ENCODE data around the gene BRIP1.

The BRIP1 gene

DNA sequence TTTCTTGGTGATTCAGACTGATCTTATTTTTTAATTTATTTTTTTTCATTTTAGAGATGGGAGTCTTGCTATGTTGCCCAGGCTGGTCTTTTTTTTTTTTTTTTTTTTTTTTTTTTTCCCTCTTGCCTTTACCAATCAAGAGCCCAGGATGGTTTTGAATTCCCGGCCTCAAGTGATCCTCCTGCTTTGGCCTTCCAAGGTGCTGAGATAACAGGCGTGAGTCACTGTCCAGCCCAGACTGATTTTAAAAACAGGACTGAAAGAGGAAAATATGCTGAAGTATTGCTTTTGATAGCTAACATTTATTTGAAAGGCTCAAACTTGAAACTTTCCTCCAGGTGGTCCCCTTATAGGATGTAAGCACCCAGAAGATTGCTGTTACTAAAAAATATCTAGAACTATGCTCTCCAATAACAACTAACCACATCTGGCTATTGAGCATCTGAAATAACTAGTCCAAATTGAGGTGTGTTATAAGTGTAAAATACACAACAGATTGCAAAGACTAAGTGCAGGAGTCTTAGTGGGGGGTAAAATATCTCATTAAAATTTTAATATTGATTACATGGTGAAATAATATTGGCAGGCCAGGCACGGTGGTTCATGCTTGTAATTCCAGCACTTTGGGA is 15.8 kb upstream of the BRIP1 start:
- H3K18ac ChIP-seq (ENCODE audit: low read length), result no peak overlapping the region
- H2BK120ac ChIP-seq (ENCODE audit: insufficient read depth, low read length, poor library complexity), result no peak overlapping the region
- H3K4me2 ChIP-seq (ENCODE audit: low read length), result no peak overlapping the region
- no peak overlapping the region for H3K4me3 ChIP-seq (ENCODE audit: low read depth, low read length)
- no peak overlapping the region for H4K8ac ChIP-seq (ENCODE audit: low read depth, low read length)
- WGBS (ENCODE audit: extremely low coverage, insufficient coverage, insufficient read length), result no CpG with 5 or more reads among the region's 3 CpGs
- no peaks in the 10 kb centered on the region for H3K9me3 ChIP-seq (ENCODE audit: insufficient read depth, low read depth, low read length)
- no peaks in the 10 kb centered on the region for H3K4me1 ChIP-seq (ENCODE audit: control insufficient read depth in 1 of 2, insufficient read depth in 2 of 2, low read length in 2 of 2)
- no peaks in the 10 kb centered on the region for H3K27me3 ChIP-seq (ENCODE audit: insufficient read depth, low read length)
- no peak overlapping the region for H4K91ac ChIP-seq (ENCODE audit: low read depth, low read length)
- H3K4ac ChIP-seq (ENCODE audit: low read depth, low read length), result no peak overlapping the region
- H3K9ac ChIP-seq (ENCODE audit: low read length), result no peak overlapping the region
- H3K79me2 ChIP-seq (ENCODE audit: control insufficient read depth, insufficient read depth, low read length, poor library complexity), result no peaks in the 10 kb centered on the region
- H2AK5ac ChIP-seq (ENCODE audit: low read length), result no peak overlapping the region
- H2BK12ac ChIP-seq (ENCODE audit: low read length), result no peak overlapping the region
- no peak overlapping the region for H3K27ac ChIP-seq (ENCODE audit: low read depth, low read length)
- H3K14ac ChIP-seq (ENCODE audit: low read length), result no peak overlapping the region
- H3K23ac ChIP-seq (ENCODE audit: low read length), result no peak overlapping the region
- H2BK5ac ChIP-seq (ENCODE audit: low read depth, low read length, poor library complexity), result no peak overlapping the region
- peak; percentile 15 to 58 for DNase-seq
- no peaks in the 10 kb centered on the region for H3K79me1 ChIP-seq (ENCODE audit: low read length)
- no peak overlapping the region for H2AFZ ChIP-seq (ENCODE audit: insufficient read depth, low read length, poor library complexity)
- H4K12ac ChIP-seq (ENCODE audit: low read depth, low read length), result no peak overlapping the region
- peaks cover 12% of the 10 kb centered on the region in 2 experiments for H3K36me3 ChIP-seq (ENCODE audit: control insufficient read depth in 1 of 2, insufficient read depth in 2 of 2, low read length in 2 of 2)

DNA sequence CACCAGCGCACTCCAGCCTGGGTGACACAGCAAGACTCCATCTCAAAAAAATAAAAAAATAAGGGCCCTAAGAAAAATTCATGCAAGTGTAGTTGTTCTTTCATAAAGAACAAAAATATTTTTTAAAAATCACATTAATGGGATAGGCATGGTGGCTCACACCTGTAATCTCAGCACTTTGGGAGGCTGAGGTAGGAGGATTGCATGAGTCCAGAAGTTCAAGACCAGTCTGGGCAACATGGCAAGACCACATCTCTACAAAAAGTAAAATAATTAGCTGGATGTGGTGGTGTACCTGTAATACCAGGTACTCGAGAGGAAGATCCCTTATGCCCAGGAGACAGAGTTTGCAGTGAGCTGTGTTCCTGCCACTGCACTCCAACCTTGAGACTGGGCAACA is 15.2 kb upstream of the BRIP1 start:
- H3K23ac ChIP-seq (ENCODE audit: low read length), result no peak overlapping the region
- no peak overlapping the region for H2AFZ ChIP-seq (ENCODE audit: insufficient read depth, low read length, poor library complexity)
- H3K27me3 ChIP-seq (ENCODE audit: insufficient read depth, low read length), result no peaks in the 10 kb centered on the region
- H2AK5ac ChIP-seq (ENCODE audit: low read length), result no peak overlapping the region
- no peaks in the 10 kb centered on the region for H3K79me1 ChIP-seq (ENCODE audit: low read length)
- H3K9me3 ChIP-seq (ENCODE audit: insufficient read depth, low read depth, low read length), result no peaks in the 10 kb centered on the region
- no peak overlapping the region for H3K14ac ChIP-seq (ENCODE audit: low read length)
- H4K12ac ChIP-seq (ENCODE audit: low read depth, low read length), result no peak overlapping the region
- H4K91ac ChIP-seq (ENCODE audit: low read depth, low read length), result no peak overlapping the region
- no peak overlapping the region for H2BK12ac ChIP-seq (ENCODE audit: low read length)
- H3K9ac ChIP-seq (ENCODE audit: low read length), result no peak overlapping the region
- no peaks in the 10 kb centered on the region for H3K79me2 ChIP-seq (ENCODE audit: control insufficient read depth, insufficient read depth, low read length, poor library complexity)
- no peak overlapping the region for H3K27ac ChIP-seq (ENCODE audit: low read depth, low read length)
- H2BK5ac ChIP-seq (ENCODE audit: low read depth, low read length, poor library complexity), result no peak overlapping the region
- H2BK120ac ChIP-seq (ENCODE audit: insufficient read depth, low read length, poor library complexity), result no peak overlapping the region
- H3K18ac ChIP-seq (ENCODE audit: low read length), result no peak overlapping the region
- no peak overlapping the region for H3K4ac ChIP-seq (ENCODE audit: low read depth, low read length)
- no peak for DNase-seq
- no peak overlapping the region for H4K8ac ChIP-seq (ENCODE audit: low read depth, low read length)
- peaks cover 10 to 12% of the 10 kb centered on the region in 2 experiments for H3K36me3 ChIP-seq (ENCODE audit: control insufficient read depth in 1 of 2, insufficient read depth in 2 of 2, low read length in 2 of 2)
- no peak overlapping the region for H3K4me3 ChIP-seq (ENCODE audit: low read depth, low read length)
- no CpG with 5 or more reads among the region's 2 CpGs for whole genome bisulfite sequencing (ENCODE audit: extremely low coverage, insufficient coverage, insufficient read length)
- H3K4me1 ChIP-seq (ENCODE audit: control insufficient read depth in 1 of 2, insufficient read depth in 2 of 2, low read length in 2 of 2), result no peaks in the 10 kb centered on the region
- no peak overlapping the region for H3K4me2 ChIP-seq (ENCODE audit: low read length)

DNA sequence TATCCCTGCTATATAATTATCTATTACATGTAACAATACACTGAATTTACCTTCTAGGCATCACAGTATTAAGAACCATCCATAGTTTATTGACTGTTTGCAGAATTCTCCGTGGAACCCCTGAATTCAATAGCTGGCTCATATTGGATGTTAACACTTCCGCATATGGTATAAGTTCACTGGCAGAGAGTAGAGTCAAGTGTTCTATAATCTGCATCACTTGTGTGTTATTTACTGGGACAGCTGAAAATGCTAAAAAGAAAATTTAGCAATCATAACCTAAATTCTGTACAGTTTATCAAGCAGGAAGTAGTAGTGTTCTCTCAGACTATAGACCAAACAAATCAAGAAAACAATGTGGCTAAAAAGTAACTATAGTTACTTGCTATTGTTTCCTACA is 14.5 kb upstream of the BRIP1 start:
- Histone ChIP-seq H3K4me2 (ENCODE audit: low read length) (no peak overlapping the region), H3K4me3 (ENCODE audit: low read depth, low read length) (no peak overlapping the region), H2AFZ (ENCODE audit: insufficient read depth, low read length, poor library complexity) (no peak overlapping the region), H2BK12ac (ENCODE audit: low read length) (no peak overlapping the region), H3K4me1 (ENCODE audit: control insufficient read depth in 1 of 2, insufficient read depth in 2 of 2, low read length in 2 of 2) (no peaks in the 10 kb centered on the region), H2BK5ac (ENCODE audit: low read depth, low read length, poor library complexity) (no peak overlapping the region), H3K79me1 (ENCODE audit: low read length) (no peaks in the 10 kb centered on the region), H3K14ac (ENCODE audit: low read length) (no peak overlapping the region), H4K91ac (ENCODE audit: low read depth, low read length) (no peak overlapping the region), H3K79me2 (ENCODE audit: control insufficient read depth, insufficient read depth, low read length, poor library complexity) (no peaks in the 10 kb centered on the region), H3K27me3 (ENCODE audit: insufficient read depth, low read length) (no peaks in the 10 kb centered on the region), H4K12ac (ENCODE audit: low read depth, low read length) (no peak overlapping the region), H2BK120ac (ENCODE audit: insufficient read depth, low read length, poor library complexity) (no peak overlapping the region), H3K9ac (ENCODE audit: low read length) (no peak overlapping the region), H2AK5ac (ENCODE audit: low read length) (no peak overlapping the region), H3K18ac (ENCODE audit: low read length) (no peak overlapping the region), H3K23ac (ENCODE audit: low read length) (no peak overlapping the region), H4K8ac (ENCODE audit: low read depth, low read length) (no peak overlapping the region), H3K9me3 (ENCODE audit: insufficient read depth, low read depth, low read length) (no peaks in the 10 kb centered on the region), H3K36me3 (ENCODE audit: control insufficient read depth in 1 of 2, insufficient read depth in 2 of 2, low read length in 2 of 2) (peaks cover 9 to 10% of the 10 kb centered on the region in 2 experiments), H3K27ac (ENCODE audit: low read depth, low read length) (no peak overlapping the region), H3K4ac (ENCODE audit: low read depth, low read length) (no peak overlapping the region)
- WGBS (ENCODE audit: extremely low coverage, insufficient coverage, insufficient read length), result no CpG with 5 or more reads among the region's 2 CpGs
- DNase-seq, result no peak

DNA sequence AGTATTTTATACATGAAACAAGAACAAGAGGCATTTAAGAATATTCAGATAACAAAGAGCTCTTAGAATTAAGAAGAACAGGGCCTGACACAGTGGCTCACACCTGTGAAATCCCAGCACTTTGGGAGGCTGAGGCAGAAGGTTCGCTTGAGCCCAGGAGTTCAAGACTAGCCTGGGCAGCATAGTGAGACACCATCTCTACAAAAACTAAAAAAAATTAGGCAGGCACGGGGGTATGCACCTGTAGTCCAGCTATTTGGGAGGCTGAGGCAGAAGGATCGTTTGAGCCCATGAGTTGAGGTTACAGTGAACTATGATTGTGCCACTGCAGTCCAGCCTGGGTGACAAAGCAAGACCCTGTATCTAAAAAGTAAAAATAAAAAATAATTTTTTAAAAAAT is 12.5 kb upstream of the BRIP1 start:
- H3K4ac ChIP-seq (ENCODE audit: low read depth, low read length), result no peak overlapping the region
- H2BK120ac ChIP-seq (ENCODE audit: insufficient read depth, low read length, poor library complexity), result no peak overlapping the region
- H2AFZ ChIP-seq (ENCODE audit: insufficient read depth, low read length, poor library complexity), result no peak overlapping the region
- WGBS (ENCODE audit: extremely low coverage, insufficient coverage, insufficient read length), result no CpG with 5 or more reads among the region's 3 CpGs
- H3K18ac ChIP-seq (ENCODE audit: low read length), result no peak overlapping the region
- no peaks in the 10 kb centered on the region for H3K9me3 ChIP-seq (ENCODE audit: insufficient read depth, low read depth, low read length)
- no peak overlapping the region for H3K27ac ChIP-seq (ENCODE audit: low read depth, low read length)
- DNase-seq, result no peak
- no peak overlapping the region for H2AK5ac ChIP-seq (ENCODE audit: low read length)
- H3K4me2 ChIP-seq (ENCODE audit: low read length), result no peak overlapping the region
- H4K8ac ChIP-seq (ENCODE audit: low read depth, low read length), result no peak overlapping the region
- H3K9ac ChIP-seq (ENCODE audit: low read length), result no peak overlapping the region
- no peak overlapping the region for H4K12ac ChIP-seq (ENCODE audit: low read depth, low read length)
- no peak overlapping the region for H3K4me3 ChIP-seq (ENCODE audit: low read depth, low read length)
- no peaks in the 10 kb centered on the region for H3K27me3 ChIP-seq (ENCODE audit: insufficient read depth, low read length)
- H3K36me3 ChIP-seq (ENCODE audit: control insufficient read depth in 1 of 2, insufficient read depth in 2 of 2, low read length in 2 of 2), result peaks cover 11 to 13% of the 10 kb centered on the region in 2 experiments
- H3K23ac ChIP-seq (ENCODE audit: low read length), result no peak overlapping the region
- no peaks in the 10 kb centered on the region for H3K4me1 ChIP-seq (ENCODE audit: control insufficient read depth in 1 of 2, insufficient read depth in 2 of 2, low read length in 2 of 2)
- H3K79me2 ChIP-seq (ENCODE audit: control insufficient read depth, insufficient read depth, low read length, poor library complexity), result no peaks in the 10 kb centered on the region
- no peak overlapping the region for H2BK5ac ChIP-seq (ENCODE audit: low read depth, low read length, poor library complexity)
- no peak overlapping the region for H3K14ac ChIP-seq (ENCODE audit: low read length)
- no peak overlapping the region for H4K91ac ChIP-seq (ENCODE audit: low read depth, low read length)
- no peaks in the 10 kb centered on the region for H3K79me1 ChIP-seq (ENCODE audit: low read length)
- H2BK12ac ChIP-seq (ENCODE audit: low read length), result no peak overlapping the region
